GM20431 (cell line): ENCODE measurements around the gene P4HA3.

Experiments used
- in situ Hi-C: fragments of 300-500 bp; cut with MseI, MboI; formaldehyde crosslinking; loops from one replicate; pipeline ENCODE4 v1.15.0; 2020; ENCODE audit warnings: low sequenced_read_pairs; ENCODE audit not compliant: unreplicated experiment

The P4HA3 gene

DNA sequence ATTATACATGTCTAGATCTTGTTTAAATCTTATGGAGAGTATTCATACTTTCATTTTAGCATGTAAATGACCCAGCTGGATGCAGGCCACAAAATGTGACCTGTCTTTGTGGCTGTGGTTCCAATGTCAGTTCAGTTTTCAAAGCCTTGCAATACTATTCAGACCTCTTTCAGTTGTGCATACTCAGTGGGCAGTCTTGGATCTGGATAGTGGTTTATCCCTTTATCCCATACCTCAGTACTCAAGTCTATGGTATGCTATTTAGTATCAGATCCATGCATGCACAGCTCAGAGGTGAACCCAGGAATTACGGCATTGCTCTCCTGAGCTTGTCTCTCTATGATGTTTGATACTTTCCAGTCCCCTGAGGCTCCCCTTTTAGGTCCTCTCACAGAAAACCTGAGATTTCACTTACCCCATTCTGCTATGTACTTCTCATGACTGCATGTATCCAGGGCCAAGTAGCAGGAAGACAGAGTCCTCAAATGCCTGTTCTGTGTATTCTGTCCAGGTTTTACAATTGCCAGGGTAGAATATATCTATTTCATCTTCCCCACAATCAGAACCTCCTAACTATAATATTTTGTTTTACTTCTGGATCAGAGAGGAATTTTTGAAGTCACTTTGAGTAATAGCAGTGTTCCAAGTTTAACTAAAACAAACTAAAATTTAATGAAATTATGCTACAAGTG lies 6.9 kb upstream of the P4HA3 start:
- in situ Hi-C loops: no loop called here

DNA sequence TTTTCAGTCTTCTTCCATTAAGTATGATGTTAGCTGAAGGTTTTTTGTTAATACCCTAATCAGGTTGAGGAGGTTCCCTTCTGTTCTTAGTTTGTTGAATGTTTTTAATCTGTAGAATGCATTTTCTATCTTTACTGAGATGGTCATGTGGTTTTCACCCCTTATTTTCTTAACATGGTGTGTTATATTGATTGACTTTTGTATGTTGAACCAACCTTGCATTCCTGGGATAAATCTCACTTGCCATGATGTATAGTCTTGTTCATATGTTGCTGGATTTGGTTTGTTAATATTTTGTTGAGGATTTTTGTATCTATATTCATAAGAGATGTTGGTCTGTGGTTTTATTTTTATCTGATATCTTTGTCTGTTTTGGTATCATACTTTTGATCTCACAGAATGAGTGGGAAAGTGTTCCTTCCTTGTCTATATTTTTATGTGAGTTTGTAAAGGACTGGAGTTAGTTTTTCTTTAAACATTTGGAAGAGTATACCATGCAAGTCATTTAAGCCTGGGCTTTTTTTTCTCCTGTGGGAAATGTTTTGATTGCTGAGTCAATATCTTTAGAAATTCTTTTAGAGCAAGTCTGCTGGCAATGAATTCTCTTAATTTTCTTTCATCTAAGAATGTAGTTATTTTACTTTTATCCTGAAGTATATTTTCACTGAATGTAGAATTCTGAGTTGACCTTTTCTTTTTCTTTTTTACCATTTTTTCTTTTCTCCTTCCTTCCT lies 5.5 kb upstream of the P4HA3 start:
- in situ Hi-C loops: no loop called here

DNA sequence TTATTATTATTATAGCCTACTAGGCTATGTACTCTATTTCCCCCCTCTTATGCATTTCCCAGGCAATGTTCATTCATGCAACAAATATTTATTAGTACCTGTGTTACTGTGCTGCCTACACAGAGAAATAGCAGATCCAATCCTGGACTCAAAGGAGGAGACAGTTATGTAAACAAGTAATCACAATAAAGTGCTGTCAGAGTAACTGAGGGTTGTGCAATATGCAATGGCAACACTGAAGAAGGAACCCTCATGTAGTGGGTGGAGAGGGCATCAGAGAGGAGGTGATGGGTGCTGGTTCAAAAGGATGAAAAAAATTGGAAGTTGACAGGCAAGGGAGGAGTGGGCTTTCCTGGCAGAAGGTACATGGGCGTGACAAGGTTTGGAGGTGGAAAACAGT lies 886 bp upstream of the P4HA3 start:
- in situ Hi-C loops: no loop called here

DNA sequence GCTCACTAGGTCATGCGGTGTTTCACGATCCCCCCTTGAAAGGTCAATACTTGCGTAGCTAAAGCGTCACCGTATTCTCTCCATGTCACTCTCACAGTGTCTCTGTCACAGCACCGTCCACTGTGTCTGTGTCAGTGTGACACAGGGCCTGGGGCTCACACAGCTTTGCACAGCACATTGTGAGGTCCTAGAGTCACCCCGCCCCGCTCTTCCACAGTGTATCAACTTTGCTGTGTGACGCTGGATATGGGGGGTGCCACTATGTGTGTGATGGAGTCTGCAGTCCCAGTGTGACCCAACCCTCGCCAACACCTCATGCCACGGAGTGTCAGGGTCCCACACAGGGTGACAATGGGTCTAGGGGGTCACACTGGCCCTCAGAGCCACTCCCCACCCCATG lies 583 bp downstream of the P4HA3 start:
- in situ Hi-C loops: no loop called here

DNA sequence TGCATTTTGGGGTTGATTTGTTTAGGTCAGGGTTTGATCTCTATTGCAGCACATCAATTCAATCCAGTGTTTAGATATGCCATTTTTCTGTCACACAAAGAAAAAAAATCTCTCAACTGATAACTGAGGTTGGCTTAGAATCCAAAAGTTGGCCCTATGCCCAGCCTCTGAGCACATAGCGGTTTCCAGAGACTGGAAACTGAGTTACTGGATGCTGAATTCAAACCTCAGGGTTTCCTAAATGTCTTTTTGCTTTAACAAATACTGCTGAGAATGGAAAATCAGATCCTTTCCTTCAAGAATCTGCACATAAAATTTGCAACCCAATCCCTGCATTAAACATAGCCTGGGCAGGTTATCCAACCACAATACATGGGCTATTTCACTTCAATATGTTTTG lies 4.0 kb downstream of the P4HA3 start:
- in situ Hi-C loops: no loop called here

DNA sequence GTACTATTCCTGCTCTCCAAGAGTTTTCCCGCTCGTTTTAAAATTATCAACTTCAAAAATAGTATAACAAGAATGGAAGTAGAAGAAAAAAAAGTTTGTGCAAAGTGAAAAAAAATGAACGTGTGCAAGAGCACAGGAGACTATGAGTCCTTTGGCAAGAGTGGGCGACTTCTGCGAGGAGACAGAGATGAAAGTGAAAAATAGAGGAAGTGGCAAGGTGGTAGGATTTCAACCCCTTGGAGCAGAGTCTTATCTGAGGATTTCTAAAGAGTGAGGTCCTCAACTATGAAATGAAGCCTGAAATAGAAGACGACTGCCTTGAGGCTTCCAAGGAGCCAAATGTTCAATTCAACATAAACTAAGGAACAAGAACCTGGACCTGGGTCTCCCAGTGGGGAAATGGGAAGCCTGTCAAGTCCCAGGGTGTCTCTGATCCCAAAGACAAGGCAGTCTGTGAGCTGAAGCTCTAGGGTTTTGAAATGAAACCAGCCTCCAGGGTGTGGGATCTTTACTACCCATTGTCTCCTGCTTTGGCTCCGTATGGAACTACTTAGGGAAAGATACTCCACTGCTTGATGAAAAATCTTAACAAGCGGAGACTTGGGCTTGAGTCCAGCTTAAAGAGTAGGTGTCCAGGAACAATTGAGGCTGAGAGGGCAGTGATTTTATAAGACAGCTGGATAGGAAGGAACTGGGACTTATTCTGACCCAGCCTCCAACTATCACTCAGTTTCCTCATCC lies 4.8 kb downstream of the P4HA3 start:
- in situ Hi-C loops: no loop called here

DNA sequence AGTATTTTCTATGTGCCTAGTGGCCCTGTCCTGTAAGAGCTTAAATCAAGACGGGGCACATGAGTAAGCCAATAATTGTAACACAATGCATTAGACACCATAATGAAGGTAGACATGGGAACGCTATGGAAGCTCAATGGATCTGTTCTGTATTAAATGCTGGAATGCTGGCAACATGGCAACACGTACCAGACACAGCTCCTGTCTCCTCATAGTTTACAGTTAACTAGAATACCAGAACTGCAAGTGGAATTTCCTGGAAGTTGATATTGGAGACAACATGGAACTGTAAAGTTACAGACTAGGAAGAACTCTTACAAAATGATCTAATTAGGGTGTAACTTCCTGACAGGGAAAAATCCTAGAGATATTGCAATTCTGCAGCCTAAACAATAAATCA lies 12.4 kb downstream of the P4HA3 start:
- in situ Hi-C loops: no loop called here

DNA sequence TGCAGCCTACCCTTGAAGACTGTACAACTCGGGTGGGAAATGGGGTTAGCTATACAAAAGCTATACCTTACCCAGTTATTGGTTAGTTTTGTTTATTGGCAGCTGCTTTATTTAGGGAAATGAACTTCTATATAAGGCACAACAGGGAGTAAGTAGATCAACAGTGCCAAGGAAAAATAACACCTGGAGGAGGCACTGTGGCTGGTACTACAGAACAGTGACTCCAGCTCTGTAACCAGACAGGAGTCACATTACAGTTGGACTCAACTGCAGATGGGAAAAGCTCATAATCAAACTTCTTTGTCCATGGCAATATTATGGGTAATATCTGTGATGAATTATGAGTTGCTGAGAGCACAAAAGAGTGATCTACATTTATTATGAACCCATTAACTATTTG lies 14.0 kb downstream of the P4HA3 start:
- in situ Hi-C loops: no loop called here

DNA sequence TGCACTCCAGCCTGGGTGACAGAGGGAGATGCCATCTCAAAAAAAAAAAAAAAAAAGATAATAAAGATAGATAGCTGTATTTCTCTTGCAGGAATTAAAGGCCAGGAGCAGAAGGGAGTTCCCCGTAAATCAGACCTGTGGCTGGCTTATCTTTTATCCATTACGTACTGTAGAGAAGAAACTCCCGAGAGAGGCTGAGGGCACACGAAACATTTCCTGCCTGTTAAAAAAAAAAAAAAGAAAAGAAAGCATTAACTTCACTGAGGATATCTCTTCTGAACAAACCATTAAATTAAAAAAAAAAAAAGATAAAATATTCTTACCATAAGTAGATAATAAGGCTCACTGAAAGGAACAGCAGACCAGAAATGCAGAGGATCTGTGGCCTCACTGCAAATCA lies 22.5 kb downstream of the P4HA3 start:
- in situ Hi-C loops: no loop called here

DNA sequence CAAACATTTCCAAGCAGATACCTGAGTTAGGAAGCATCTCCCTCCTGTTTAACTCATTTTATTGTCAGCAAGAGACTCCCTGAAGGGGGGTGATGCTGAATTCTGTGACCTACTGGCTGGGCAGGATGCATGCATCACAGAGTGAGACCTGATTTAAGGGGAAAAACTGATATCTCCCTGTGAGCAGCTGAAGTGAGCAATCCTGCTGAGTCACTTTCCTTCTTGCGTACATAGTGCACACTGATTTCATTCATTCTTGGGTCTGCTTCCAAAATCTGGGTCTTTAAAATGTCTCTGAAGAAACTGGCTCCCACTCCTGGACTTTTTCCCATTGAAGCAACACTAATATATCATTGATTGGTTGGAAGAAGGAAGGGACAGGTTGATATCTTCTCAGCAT lies 23.3 kb downstream of the P4HA3 start:
- in situ Hi-C loops: no loop called here

DNA sequence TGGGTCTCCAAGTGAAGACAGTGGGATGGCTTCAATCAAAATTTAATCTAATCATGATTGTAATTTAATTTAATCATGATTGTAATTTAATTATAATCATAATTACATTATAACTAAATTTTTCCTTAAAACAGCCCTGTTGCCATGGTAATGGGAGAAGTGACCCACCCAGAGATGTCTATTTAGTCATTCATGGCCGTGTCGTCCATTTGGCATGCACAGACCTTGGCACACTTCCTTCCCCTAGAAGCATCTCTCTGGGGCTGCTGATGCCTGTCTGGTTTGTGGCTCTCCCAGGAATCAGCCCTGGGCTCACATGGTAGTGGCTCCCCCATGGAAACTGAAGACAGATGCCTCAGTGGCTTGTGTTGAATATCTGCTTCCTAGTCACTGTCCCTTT lies 27.0 kb downstream of the P4HA3 start:
- in situ Hi-C loops: no loop called here

DNA sequence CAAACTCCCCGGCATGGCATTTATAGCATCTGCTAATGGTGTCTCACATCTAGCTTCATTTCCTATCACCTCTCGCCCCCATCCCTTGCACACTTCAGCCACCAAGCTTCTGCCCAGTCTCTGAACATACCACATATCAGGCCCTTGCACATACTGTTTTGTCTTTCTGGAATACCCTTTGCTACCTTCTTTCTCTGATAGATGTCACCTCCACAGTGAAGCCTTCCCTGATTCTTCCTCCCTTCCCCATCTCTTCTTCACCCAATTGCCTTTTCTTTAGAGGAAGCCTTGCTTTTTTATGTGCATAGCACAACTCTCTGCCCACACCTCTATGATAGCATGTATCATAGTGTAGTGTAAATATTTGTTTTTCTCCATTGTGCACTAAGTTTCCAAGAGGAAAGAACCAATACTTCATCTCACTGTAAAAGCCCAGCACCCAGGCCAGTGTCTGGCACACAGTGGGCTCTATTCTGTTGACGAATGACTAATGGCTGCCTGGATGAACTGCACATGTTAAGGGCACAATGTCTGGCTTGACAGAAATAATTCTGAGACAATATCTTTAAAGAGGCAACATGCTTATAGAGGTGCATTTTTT lies 27.8 kb downstream of the P4HA3 start:
- in situ Hi-C loops: no loop called here

DNA sequence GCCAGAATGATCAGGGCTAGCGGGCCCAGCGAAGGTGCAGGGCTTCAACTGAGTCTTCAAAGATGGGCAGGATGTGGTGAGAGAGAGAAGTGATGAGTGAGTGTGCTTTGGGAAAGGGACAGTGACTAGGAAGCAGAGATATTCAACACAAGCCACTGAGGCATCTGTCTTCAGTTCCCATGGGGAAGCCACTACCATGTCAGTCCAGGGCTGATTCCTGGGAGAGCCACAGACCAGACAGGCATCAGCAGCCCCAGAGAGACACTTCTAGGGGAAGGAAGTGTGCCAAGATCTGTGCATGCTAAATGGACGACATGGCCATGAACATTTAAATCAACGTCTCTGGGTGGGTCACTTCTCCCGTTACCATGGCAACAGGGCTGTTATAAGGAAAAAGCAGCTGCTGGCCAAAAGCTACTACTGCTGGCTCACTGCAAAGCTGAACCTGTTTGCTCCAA lies 28.5 kb downstream of the P4HA3 start:
- in situ Hi-C loops: no loop called here

DNA sequence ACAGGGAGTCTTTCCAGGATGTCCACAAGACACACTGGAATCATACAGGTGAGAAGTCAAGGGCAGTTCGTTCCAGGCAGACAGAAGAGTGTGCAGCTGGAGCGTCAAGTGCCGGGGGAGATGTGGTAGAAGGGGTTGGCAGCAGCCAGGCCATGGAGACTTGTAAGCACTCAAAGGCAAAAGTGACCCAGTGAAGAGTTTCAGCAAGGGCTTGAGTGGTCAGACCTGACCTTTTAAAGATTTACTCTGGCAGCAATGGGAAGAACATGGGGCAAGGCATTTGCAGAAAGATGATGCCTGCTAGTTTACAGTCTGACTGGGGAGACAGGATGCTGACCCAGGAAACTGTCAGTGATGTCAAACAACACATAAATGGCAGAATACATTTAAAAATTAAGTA lies 29.0 kb downstream of the P4HA3 start:
- in situ Hi-C loops: no loop called here

DNA sequence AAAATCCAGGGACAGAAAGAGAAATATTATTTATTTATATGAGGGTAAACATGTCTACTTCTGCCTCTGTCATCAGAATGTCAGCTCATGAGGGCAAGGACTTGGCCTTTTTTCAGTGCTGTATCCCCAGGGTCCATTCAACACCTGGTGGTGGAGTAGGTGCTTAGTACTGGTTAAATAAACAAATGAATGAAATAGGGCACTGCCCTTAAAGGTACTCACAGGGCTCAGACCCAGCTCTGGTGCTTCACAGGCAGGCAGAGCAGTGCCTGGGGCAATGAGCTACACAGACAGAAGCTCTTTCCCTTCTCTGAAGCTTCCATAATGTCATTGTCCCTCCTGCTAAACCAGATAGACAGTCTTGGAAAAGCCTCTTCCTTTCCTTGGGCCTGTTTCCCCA lies 30.9 kb downstream of the P4HA3 start:
- in situ Hi-C loops: no loop called here

DNA sequence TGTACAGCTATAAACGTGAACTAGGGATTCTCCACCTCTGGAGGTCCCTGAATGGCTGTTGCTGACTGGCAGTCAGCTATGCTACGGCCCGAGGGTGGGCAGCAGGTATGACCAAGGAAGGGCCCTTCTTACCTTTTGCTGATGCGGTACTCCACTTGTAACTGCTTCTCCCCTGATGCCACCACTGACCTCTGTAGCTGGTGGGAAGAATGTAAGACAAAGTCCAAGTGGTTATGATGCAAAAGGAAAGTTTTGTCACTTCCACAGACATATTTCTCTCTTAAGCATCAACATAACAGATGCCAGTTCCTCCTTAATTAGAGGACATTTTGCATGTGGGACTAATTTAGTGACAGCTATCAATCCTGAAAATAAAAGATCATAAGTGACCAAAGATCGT lies 32.2 kb downstream of the P4HA3 start:
- in situ Hi-C loops: no loop called here

DNA sequence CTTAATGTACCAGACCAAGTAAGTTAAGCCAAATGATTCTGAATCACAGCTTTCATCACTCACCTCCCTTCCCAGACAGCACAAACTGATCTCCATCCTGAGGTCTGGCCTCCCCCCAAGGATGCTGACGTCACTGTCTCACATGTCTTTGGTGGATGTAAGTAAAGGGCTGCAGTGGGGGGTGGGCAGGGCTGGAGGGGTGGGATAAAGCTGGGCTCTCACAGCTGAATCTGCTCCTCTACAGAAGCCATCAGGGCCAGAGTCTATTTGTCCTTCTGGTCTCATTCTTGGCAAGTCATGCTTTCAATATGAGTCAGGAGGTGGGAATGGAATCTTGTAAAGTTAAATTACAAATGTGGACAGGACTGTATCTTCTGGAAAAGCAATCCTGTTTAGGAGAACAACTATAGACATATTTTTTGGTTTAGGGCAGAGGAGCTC lies 32.7 kb downstream of the P4HA3 start:
- in situ Hi-C loops: no loop called here

DNA sequence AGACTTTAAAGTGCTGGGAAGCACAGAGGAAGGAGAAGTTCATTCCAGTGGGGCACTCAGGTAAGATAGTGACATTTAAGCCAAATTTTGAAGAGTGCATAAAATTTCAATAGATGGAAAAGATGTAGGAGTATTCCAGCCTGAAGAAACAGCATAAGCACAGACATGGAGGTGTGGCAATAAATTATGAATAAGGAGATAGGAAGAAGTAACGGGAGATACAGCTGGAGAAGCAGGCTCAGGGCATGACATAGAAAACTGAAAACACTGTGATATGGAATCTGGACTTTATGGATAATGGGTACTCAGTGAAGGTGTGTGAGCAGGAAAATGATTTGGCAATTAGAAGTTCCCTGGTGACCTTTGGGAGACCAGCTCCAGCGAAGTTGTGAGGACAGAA lies 33.3 kb downstream of the P4HA3 start:
- in situ Hi-C loops: no loop called here

DNA sequence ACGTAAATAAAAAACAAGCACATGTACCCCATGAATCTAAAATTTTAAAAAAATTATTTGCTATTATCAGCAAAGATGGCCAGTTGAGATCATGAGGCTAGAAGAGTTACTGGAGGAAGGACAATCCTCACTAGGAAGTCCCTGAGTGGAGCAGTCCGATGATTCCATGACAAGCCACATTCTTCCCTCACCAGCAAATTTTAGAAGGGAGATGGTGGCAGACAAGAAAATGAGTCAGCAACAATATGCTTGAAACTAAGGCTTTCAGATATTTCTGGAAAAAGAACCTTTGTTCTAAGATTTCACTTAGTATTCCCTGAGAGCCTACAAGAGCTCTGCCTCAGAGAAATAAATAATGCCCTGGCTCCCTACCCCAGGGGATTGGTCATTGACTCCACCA lies 34.9 kb downstream of the P4HA3 start:
- in situ Hi-C loops: no loop called here

DNA sequence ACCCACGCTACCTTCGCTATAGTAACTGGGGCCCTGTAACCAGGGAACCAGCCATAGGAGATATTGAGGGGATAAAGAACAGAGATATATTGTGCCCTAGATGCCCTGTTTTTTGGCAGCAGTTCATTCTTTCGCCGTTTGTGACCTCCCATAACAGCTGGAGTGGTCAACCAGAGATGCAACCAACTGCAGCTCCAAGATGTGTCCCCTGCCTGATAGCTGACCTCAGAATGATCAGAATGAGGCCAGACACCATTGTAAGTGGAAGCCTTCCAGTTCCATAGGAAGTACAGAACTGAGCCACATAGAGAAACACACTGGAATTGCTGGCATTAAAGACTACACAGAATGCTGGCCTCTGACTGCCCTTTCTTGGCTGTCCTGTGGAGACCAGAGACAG lies 39.2 kb downstream of the P4HA3 start:
- in situ Hi-C loops: no loop called here
